ENCODE results near the gene KDM4C. TPM values are rescaled to one million over a fixed set of nuclear protein-coding genes. Genes with fewer than 3 reads are reported as not detected.
A peak's percentile ranks its signal among the peaks of the same experiment; 100 is the strongest.

KDM4C gene
- total RNA-seq, 1 experiment from 2014 or later: 16.8 TPM

DNA sequence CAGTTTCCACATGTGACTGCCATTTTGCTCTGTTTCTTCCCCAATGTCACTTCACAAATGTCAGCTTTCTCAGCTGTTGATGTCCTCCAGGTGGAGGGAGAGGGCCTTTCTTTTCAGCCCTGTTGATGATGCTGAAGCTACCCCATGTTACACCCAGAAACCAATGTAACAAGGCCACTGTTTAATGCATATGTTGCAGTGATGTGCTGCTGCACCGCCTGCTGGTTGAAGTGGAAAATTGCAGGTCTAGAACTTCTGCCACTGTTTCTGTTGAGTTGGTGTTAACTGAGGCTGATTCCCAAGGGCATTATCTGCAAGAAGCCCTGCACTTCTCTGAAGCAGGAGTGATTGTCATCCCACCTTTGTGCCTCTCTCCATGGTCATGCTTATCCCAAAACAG lies 428.4 kb downstream of the KDM4C start:
- TF ChIP-seq CEBPB (IDR thresholded peaks at IDR 0.05; ENCODE audit: low read depth) (no peak), RAD21 (IDR thresholded peaks at IDR 0.05; ENCODE audit: low read depth) (peak; percentile 66), EGR1 (IDR thresholded peaks at IDR 0.05; ENCODE audit: low read depth) (no peak), ZNF274 (IDR thresholded peaks at IDR 0.05; ENCODE audit: low read depth, low read length) (no peak), SP1 (IDR thresholded peaks at IDR 0.05; ENCODE audit: low read depth) (no peak)
- TF ChIP-seq, protein P1, sequence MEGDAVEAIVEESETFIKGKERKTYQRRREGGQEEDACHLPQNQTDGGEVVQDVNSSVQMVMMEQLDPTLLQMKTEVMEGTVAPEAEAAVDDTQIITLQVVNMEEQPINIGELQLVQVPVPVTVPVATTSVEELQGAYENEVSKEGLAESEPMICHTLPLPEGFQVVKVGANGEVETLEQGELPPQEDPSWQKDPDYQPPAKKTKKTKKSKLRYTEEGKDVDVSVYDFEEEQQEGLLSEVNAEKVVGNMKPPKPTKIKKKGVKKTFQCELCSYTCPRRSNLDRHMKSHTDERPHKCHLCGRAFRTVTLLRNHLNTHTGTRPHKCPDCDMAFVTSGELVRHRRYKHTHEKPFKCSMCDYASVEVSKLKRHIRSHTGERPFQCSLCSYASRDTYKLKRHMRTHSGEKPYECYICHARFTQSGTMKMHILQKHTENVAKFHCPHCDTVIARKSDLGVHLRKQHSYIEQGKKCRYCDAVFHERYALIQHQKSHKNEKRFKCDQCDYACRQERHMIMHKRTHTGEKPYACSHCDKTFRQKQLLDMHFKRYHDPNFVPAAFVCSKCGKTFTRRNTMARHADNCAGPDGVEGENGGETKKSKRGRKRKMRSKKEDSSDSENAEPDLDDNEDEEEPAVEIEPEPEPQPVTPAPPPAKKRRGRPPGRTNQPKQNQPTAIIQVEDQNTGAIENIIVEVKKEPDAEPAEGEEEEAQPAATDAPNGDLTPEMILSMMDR (IDR thresholded peaks at IDR 0.05 in 2 of 3, conservative IDR thresholded peaks at IDR 0.05 in 1 of 3; ENCODE audit: borderline replicate concordance in 1 of 3, insufficient read depth in 1 of 3, low read depth in 2 of 3, low read length in 2 of 3): peak; percentile 49 to 81 (median 70); a peak in 5 of 6 replicates
- no peak overlapping the region for H3K9ac ChIP-seq (ENCODE audit: low read length)
- ChIA-PET POLR2A (no interaction called here), RAD21 (ENCODE audit: low non-redundant PET in 1 of 2, low total read pairs in 2 of 2, uncharacterized antibody in 2 of 2, unreplicated experiment in 2 of 2) (interaction anchor here (0.6 to 1.9 kb wide), 4 partner anchors 133 to 358 kb away, joined by 3 to 7 read pairs (median 4); no protein-coding TSS in a partner anchor), CTCF (interaction anchor here (0.9 to 1.5 kb wide), 3 partner anchors 10 to 277 kb away, joined by 3 to 5 read pairs (median 4); no protein-coding TSS in a partner anchor)
- H3K4me1 ChIP-seq (ENCODE audit: control insufficient read depth in 1 of 2, insufficient read depth in 2 of 2, low read length in 2 of 2): peaks cover 8 to 16% of the 10 kb centered on the region in 2 experiments
- no TSS peak for BruUV-seq (replicated peaks)
- intact Hi-C loops (cut with micrococcal nuclease): loop anchor here (1.0 kb wide), 1 partner anchor 134 kb away; no protein-coding TSS in a partner anchor
- no peaks in the 10 kb centered on the region for H4K20me1 ChIP-seq (ENCODE audit: insufficient read depth)
- peak; percentile 64 for ATAC-seq
- H3K9me3 ChIP-seq (ENCODE audit: control insufficient read depth in 1 of 2, insufficient read depth in 1 of 2, low read depth in 1 of 2, low read length in 2 of 2): peaks cover 0 to 5% of the 10 kb centered on the region in 2 experiments; a peak in 1 of 4 replicates
- no peaks in the 10 kb centered on the region for H3K79me2 ChIP-seq (ENCODE audit: insufficient read depth, low read length)
- H2AFZ ChIP-seq (ENCODE audit: low read depth, low read length, poor library complexity, severe bottlenecking): no peak overlapping the region
- H3K27ac ChIP-seq (ENCODE audit: low read depth, low read length): 0 out of 2 replicates have a peak overlapping the region, but pooled peaks have one; percentile 5
- no peak overlapping the region for H3K4me3 ChIP-seq (replicated peaks in 1 of 2; ENCODE audit: low read depth in 1 of 2, low read length in 2 of 2)
- no peaks in the 10 kb centered on the region for H3K27me3 ChIP-seq (ENCODE audit: insufficient read depth, low read length)
- H3K36me3 ChIP-seq (ENCODE audit: control insufficient read depth in 1 of 2, insufficient read depth in 2 of 2, low read length in 2 of 2): no peaks in the 10 kb centered on the region
- no peaks in the 10 kb centered on the region for H3K9me2 ChIP-seq (ENCODE audit: insufficient read depth)
- peak overlapping the region; percentile 43 for H3K4me2 ChIP-seq (ENCODE audit: low read length)
- peak; percentile 12 for DNase-seq (ENCODE audit: low read depth, low spot score)

DNA sequence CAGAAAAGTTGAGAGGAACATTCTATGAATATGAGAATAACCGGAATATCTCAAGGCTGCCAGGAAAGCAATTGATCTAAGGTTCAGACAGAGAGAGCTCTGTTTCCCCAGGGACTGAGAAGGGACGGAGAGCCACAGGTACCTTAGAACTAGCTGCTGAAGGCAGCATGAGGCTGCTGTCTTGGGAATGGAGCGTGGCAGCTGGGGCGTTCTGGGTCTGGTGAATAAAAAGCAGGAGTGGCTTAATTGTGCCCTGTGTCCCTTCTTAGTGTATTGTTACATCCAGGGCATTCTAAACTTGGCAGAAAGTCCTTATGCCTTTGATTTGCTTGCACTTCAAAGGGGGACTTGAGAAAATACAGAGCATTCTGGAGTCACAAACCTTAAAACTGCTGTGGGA lies 434.5 kb downstream of the KDM4C start:
- H3K4me3 ChIP-seq (replicated peaks in 1 of 2; ENCODE audit: low read depth in 1 of 2, low read length in 2 of 2): no peak overlapping the region
- ATAC-seq (no peak), DNase-seq (ENCODE audit: low read depth, low spot score) (no peak)
- no peaks in the 10 kb centered on the region; the same call in 1 of the 2 replicates for H3K27me3 ChIP-seq (ENCODE audit: insufficient read depth, low read length)
- no peak overlapping the region for H3K4me2 ChIP-seq (ENCODE audit: low read length)
- ChIA-PET RAD21 (ENCODE audit: low non-redundant PET in 1 of 2, low total read pairs in 2 of 2, uncharacterized antibody in 2 of 2, unreplicated experiment in 2 of 2) (no interaction called here), POLR2A (no interaction called here), CTCF (no interaction called here)
- H3K79me2 ChIP-seq (ENCODE audit: insufficient read depth, low read length): no peaks in the 10 kb centered on the region
- no peaks in the 10 kb centered on the region for H4K20me1 ChIP-seq (ENCODE audit: insufficient read depth)
- peaks cover 0 to 5% of the 10 kb centered on the region in 2 experiments; a peak in 1 of 4 replicates for H3K9me3 ChIP-seq (ENCODE audit: control insufficient read depth in 1 of 2, insufficient read depth in 1 of 2, low read depth in 1 of 2, low read length in 2 of 2)
- intact Hi-C loops (cut with micrococcal nuclease): no loop called here
- H2AFZ ChIP-seq (ENCODE audit: low read depth, low read length, poor library complexity, severe bottlenecking): no peak overlapping the region
- H3K4me1 ChIP-seq (ENCODE audit: control insufficient read depth in 1 of 2, insufficient read depth in 2 of 2, low read length in 2 of 2): no peaks in the 10 kb centered on the region
- H3K27ac ChIP-seq (ENCODE audit: low read depth, low read length): no peak overlapping the region
- H3K9ac ChIP-seq (ENCODE audit: low read length): no peak overlapping the region
- no peaks in the 10 kb centered on the region for H3K36me3 ChIP-seq (ENCODE audit: control insufficient read depth in 1 of 2, insufficient read depth in 2 of 2, low read length in 2 of 2)
- no TSS peak for BruUV-seq (replicated peaks)
- no peaks in the 10 kb centered on the region for H3K9me2 ChIP-seq (ENCODE audit: insufficient read depth)
- no peak for TF ChIP-seq EZH2phosphoT487 (IDR thresholded peaks at IDR 0.05; ENCODE audit: borderline replicate concordance)
- TF ChIP-seq, protein P1 (IDR thresholded peaks at IDR 0.05 in 2 of 3, conservative IDR thresholded peaks at IDR 0.05 in 1 of 3; ENCODE audit: borderline replicate concordance in 1 of 3, insufficient read depth in 1 of 3, low read depth in 2 of 3, low read length in 2 of 3): no peak
- no peak for TF ChIP-seq TCF7L2 (IDR thresholded peaks at IDR 0.05; ENCODE audit: borderline replicate concordance, extremely low read depth, insufficient read depth, insufficient read length)
- TF ChIP-seq, protein P2, sequence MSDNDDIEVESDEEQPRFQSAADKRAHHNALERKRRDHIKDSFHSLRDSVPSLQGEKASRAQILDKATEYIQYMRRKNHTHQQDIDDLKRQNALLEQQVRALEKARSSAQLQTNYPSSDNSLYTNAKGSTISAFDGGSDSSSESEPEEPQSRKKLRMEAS (IDR thresholded peaks at IDR 0.05): no peak
- no peak for TF ChIP-seq POLR2A (IDR thresholded peaks at IDR 0.05; ENCODE audit: borderline replicate concordance, extremely low read depth, insufficient read depth, insufficient read length)
- TF ChIP-seq, protein P3, sequence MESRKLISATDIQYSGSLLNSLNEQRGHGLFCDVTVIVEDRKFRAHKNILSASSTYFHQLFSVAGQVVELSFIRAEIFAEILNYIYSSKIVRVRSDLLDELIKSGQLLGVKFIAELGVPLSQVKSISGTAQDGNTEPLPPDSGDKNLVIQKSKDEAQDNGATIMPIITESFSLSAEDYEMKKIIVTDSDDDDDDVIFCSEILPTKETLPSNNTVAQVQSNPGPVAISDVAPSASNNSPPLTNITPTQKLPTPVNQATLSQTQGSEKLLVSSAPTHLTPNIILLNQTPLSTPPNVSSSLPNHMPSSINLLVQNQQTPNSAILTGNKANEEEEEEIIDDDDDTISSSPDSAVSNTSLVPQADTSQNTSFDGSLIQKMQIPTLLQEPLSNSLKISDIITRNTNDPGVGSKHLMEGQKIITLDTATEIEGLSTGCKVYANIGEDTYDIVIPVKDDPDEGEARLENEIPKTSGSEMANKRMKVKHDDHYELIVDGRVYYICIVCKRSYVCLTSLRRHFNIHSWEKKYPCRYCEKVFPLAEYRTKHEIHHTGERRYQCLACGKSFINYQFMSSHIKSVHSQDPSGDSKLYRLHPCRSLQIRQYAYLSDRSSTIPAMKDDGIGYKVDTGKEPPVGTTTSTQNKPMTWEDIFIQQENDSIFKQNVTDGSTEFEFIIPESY (IDR thresholded peaks at IDR 0.05; ENCODE audit: extremely low read depth, insufficient replicate concordance, low read length): no peak
- TF ChIP-seq RAD21 (IDR thresholded peaks at IDR 0.05; ENCODE audit: low read depth): no peak
- TF ChIP-seq, protein P4, sequence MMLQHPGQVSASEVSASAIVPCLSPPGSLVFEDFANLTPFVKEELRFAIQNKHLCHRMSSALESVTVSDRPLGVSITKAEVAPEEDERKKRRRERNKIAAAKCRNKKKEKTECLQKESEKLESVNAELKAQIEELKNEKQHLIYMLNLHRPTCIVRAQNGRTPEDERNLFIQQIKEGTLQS (IDR thresholded peaks at IDR 0.05): no peak
